Activated T-helper 1 cell treated with anti-CD3 and anti-CD28 coated beads, Interleukin-12 subunit alpha, Interleukin-12 subunit beta, Interleukin-2, Interleukin-4 antibody, amounts not matched to agents 30 ng/mL and 10 ng/mL and 1 ng/mL, durations not matched to agents 14 hours and 24 hours and 36 hours (primary cell): ENCODE data around the gene FAM120A. TPM values are rescaled to one million over a fixed set of nuclear protein-coding genes. Genes with fewer than 3 reads are reported as not detected.

Source experiments
- DNase-seq: peaks from one replicate; pipeline ENCODE4 v3.0.0; 2021; ENCODE audit warnings: low spot score
- H3K27ac Mint-ChIP-seq: one replicate; pipeline ENCODE4 v1.8.0; 2021; ENCODE audit warnings: mild to moderate bottlenecking, mixed read lengths
- H3K27me3 Mint-ChIP-seq: one replicate; pipeline ENCODE4 v1.8.0; 2022; ENCODE audit warnings: mild to moderate bottlenecking, moderate library complexity, mixed read lengths; ENCODE audit not compliant: insufficient read depth
- H3K36me3 Mint-ChIP-seq: one replicate; pipeline ENCODE4 v1.8.0; 2021; ENCODE audit warnings: low read depth, mixed read lengths
- H3K4me1 Mint-ChIP-seq: one replicate; pipeline ENCODE4 v1.8.0; 2021; ENCODE audit warnings: low read depth, mixed read lengths
- H3K4me3 Mint-ChIP-seq: one replicate; pipeline ENCODE4 v1.8.0; 2021; ENCODE audit warnings: mild to moderate bottlenecking, moderate library complexity, mixed read lengths
- H3K9me3 Mint-ChIP-seq: one replicate; pipeline ENCODE4 v1.8.0; 2021; ENCODE audit warnings: mixed read lengths
- intact Hi-C: fragments of 100-400 bp; cut with micrococcal nuclease; formaldehyde crosslinking; loops from one replicate; pipeline ENCODE4 v1.15.1; 2024
- total RNA-seq: library from RNA; stranded (reverse); gene quantifications from 2 replicates; pipeline ENCODE4 v1.2.3, GENCODE V29; 2022

FAM120A gene
- total RNA-seq, 1 donor from 2014 or later = 147 TPM

DNA sequence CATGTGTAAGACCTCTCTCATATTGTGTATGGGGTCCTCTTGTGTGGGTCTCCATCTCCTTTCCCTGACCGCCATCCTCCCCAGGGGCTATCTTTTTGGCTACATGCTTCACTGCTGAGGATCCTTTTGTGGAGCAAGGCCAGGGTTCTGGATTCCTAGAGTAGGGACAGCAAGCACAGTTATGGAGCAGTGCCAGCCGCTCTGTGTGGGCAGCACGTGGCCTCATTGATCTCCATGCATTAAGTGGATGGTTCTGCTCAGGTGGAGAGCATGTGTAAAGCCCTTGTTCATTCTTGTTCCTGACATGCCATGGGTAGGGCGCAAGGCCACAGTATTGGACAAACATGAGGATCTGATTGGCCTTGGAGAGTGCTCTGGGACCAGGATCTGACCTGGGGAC, 133.8 kb downstream of the FAM120A start:
- DNase-seq = no peak
- no peak overlapping the region for H3K27ac Mint-ChIP-seq
- no peaks in the 10 kb centered on the region for H3K27me3 Mint-ChIP-seq
- H3K4me1 Mint-ChIP-seq = peaks cover 13% of the 10 kb centered on the region
- H3K4me3 Mint-ChIP-seq = no peak overlapping the region
- H3K36me3 Mint-ChIP-seq = peaks cover 22% of the 10 kb centered on the region
- H3K9me3 Mint-ChIP-seq = peaks cover 23% of the 10 kb centered on the region
- intact Hi-C loops = no loop called here

DNA sequence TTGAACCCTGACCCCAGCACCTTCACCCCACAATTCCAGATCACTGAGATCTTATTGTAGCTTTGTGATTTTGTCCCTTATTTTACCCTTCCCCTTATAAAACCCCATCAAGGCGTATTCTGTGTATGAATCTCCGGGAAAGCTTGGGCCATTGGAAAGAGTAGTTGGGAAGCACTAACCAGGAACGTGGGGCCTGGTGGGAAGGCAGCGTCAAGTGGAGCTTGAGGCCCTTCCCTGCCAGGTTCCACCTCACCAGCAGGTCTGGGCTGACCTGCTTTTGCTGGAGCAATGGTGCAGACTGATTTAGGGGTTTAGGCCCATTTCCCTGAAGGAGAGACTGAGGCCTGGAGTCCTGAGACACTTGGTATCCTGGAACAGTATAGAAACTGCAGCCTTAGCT, 134.2 kb downstream of the FAM120A start:
- H3K4me3 Mint-ChIP-seq = no peak overlapping the region
- peaks cover 22% of the 10 kb centered on the region for H3K36me3 Mint-ChIP-seq
- peaks cover 23% of the 10 kb centered on the region for H3K9me3 Mint-ChIP-seq
- intact Hi-C loops = no loop called here
- no peaks in the 10 kb centered on the region for H3K27me3 Mint-ChIP-seq
- H3K27ac Mint-ChIP-seq = no peak overlapping the region
- DNase-seq = no peak
- H3K4me1 Mint-ChIP-seq = peaks cover 13% of the 10 kb centered on the region

DNA sequence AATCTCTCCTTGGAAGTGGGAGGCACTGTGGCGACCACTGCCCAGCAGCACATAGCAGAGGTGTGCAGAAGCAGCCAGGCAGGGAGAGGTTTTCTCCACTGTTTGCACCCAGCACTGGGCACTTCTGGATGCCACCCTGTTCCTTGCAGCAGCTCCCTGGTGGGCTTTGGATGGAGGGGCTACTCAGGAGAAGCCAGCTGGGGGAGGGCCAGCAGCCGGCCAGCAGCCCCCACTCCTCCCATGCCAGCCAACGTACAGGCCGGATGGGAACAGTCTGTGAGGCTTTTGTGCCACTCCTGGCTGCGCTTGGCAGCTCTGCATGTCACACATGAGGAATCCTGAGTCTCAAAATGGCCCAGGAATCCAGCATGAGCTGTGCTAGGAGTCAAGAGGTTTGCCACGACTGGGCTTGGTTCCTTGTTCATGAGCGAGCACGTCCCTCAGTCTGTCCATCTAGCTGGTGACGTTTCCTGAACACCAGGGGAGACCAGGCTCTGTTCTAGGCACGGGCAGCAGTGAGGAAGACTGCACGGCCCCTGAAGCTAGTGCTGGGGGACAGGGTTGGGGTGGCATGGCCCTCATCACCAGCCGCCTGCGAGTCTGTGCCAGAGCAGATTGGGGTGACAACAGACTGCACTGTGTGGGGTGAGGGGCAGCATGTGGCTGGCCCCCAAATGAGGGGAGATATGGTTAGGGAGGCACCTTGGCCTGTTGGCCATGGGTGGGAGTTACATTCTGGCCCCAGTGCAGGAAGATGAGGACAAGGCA, 135.0 kb downstream of the FAM120A start:
- no peak overlapping the region for H3K4me3 Mint-ChIP-seq
- DNase-seq = no peak
- H3K27me3 Mint-ChIP-seq = no peaks in the 10 kb centered on the region
- H3K36me3 Mint-ChIP-seq = peaks cover 22% of the 10 kb centered on the region
- peaks cover 13% of the 10 kb centered on the region for H3K4me1 Mint-ChIP-seq
- no peak overlapping the region for H3K27ac Mint-ChIP-seq
- intact Hi-C loops = no loop called here
- peaks cover 23% of the 10 kb centered on the region for H3K9me3 Mint-ChIP-seq

DNA sequence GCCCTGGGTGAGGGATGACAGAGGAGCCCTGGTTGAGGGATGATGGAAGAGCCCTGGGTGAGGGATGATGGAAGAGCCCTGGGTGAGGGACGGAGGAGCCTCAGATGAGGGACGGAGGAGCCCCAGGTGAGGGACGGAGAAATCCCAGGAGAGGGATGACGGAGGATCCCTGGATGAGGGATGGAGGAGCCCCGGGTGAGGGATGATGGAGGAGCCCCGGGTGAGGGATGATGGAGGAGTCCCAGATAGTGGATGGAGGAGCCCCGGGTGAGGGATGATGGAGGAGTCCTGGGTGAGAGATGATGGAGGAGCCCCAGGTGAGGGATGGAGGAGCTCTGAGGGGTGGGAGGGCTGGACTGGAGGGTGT, 135.8 kb downstream of the FAM120A start:
- Mint-ChIP-seq H3K4me3 (no peak overlapping the region), H3K4me1 (peaks cover 15% of the 10 kb centered on the region), H3K36me3 (peaks cover 22% of the 10 kb centered on the region), H3K27me3 (no peaks in the 10 kb centered on the region), H3K27ac (no peak overlapping the region), H3K9me3 (peaks cover 23% of the 10 kb centered on the region)
- no peak for DNase-seq
- intact Hi-C loops = no loop called here

DNA sequence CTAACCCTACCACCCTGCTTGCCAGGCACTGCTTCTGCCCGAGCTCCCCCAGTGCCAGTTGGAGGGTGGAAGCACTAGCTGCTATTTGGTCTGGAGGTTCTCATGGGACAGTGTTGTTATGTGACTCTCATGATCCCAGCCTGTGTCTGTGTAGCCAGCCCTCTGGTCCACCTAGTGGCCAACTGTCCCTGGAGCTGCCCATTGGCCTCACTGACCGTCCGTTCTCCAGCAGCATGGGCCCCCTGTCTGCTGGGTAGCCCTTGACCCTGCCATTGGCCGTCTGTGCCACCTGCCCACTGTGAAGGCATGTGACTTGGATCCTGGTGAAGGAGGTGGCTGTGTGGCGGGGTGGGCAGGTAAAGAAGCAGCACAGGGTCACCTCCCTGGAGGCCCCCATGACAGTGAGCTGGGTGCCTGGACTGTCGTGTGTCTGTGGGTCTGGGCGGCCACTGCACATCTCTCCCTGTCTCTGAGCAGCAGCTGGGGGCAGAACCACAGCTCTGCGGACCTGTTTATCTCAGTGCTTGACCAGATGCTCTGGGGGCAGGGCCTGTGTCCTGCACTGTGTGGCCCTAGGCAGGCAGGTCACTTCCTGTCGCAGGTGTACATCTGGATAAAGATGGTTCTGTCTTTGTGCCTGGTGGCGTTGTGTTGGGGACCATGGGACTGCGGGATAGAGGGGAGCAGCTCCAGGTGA, 136.3 kb downstream of the FAM120A start:
- H3K27ac Mint-ChIP-seq = no peak overlapping the region
- no peak for DNase-seq
- H3K4me3 Mint-ChIP-seq = no peak overlapping the region
- H3K4me1 Mint-ChIP-seq = peaks cover 19% of the 10 kb centered on the region
- H3K36me3 Mint-ChIP-seq = peaks cover 18% of the 10 kb centered on the region
- peaks cover 22% of the 10 kb centered on the region for H3K9me3 Mint-ChIP-seq
- intact Hi-C loops = no loop called here
- no peaks in the 10 kb centered on the region for H3K27me3 Mint-ChIP-seq

DNA sequence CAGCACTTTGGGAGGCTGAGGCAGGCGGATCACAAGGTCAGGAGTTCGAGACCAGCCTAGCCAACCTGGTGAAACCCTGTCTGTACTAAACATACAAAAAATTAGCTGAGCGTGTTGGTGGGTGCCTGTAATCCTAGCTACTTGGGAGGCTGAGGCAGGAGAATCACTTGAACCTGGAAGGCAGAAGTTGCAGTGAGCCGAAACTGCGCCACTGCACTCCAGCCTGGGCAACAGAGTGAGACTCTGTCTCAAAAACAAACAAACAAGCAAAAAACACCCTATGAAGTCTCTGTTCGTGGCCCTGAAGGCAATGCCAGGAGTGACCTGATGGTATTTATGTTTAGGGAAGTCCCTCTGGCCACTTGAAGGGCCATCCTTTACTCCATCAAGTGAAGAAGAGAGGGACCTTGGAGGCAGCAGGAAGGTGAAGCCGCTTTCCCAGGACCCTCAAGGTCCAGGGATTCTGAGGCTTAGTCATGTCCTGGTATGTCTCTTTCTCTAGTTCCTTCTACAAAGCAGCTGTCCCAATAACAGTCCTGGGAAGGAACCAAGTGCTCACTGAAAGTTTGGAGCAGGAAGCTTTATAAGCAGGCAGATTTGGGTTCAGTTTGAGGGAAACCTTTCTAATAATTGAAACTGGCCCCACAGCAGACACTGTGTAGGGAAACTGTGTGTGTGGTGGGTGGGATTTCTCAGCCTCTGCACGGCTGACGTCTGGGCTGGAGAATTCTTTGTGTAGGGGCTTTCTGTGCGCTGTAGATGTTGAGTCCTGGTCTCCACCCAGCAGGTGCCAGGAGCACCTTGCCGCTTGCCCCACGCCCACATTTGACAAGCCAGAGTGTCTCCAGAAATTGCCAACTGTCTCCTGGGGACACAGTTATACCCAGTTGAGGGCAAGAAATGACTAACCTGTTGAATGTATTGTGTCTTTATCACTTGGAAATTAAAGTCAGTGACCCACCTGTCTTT, 137.4 kb downstream of the FAM120A start:
- intact Hi-C loops = no loop called here
- Mint-ChIP-seq H3K4me3 (no peak overlapping the region), H3K27me3 (no peaks in the 10 kb centered on the region), H3K27ac (no peak overlapping the region), H3K36me3 (peaks cover 12% of the 10 kb centered on the region), H3K4me1 (peaks cover 24% of the 10 kb centered on the region), H3K9me3 (peaks cover 15% of the 10 kb centered on the region)
- DNase-seq = no peak

DNA sequence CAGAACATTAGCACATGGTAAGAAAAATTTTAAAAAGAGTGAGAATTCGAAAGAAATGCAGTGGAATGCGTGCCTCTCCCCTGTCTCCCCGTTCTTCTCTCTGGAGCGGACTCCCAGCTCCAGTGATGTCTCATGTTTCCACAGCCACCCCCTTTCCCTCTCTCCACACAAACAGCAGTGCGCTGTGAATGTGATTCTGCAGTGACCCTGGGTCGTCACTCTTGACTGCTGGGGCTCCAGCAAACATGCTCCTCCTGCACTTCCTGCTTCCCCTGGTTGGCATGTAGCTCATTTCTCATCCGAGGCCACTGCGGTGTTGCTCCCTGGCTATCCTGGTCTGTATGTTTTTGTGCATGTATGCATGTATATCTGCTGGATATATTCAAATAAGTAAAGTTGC, 138.2 kb downstream of the FAM120A start:
- no peaks in the 10 kb centered on the region for H3K27me3 Mint-ChIP-seq
- H3K4me1 Mint-ChIP-seq = peaks cover 26% of the 10 kb centered on the region
- peaks cover 8% of the 10 kb centered on the region for H3K9me3 Mint-ChIP-seq
- H3K4me3 Mint-ChIP-seq = no peak overlapping the region
- no peak overlapping the region for H3K27ac Mint-ChIP-seq
- intact Hi-C loops = no loop called here
- peaks cover 7% of the 10 kb centered on the region for H3K36me3 Mint-ChIP-seq
- no peak for DNase-seq

DNA sequence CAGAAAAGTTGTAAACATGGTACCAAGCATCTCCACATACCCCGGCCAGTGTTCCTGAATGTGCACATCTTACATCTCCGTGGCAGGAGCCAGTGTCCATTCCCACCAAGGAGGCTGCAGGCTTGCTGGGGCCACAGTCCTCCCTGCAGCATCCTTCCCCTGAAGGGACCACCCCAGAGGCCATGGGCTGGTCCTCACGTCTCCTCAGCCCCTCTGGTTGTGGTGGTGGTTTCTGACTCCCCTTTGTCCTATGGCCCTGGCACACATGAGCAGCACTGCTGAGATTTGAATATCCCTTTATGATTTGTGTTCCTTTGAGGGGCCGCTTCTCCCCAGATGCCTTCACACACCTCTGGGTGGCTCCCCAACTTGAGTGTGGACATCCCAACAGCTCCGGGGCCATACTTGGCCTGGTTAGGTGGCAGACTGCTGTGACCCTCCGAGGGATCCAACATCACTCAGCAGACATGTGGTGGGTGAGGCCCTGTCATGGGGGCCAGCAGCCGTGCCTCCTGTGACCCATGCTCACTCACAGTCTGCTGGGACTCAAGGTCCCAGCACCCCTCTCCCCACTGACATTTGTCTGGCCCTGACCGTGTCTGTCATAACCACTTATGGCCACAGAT, 139.2 kb downstream of the FAM120A start:
- H3K4me3 Mint-ChIP-seq = no peak overlapping the region
- H3K36me3 Mint-ChIP-seq = no peaks in the 10 kb centered on the region
- no peak for DNase-seq
- peaks cover 26% of the 10 kb centered on the region for H3K4me1 Mint-ChIP-seq
- peak overlapping the region; percentile 40 for H3K27ac Mint-ChIP-seq
- intact Hi-C loops = no loop called here
- H3K27me3 Mint-ChIP-seq = no peaks in the 10 kb centered on the region
- no peaks in the 10 kb centered on the region for H3K9me3 Mint-ChIP-seq

DNA sequence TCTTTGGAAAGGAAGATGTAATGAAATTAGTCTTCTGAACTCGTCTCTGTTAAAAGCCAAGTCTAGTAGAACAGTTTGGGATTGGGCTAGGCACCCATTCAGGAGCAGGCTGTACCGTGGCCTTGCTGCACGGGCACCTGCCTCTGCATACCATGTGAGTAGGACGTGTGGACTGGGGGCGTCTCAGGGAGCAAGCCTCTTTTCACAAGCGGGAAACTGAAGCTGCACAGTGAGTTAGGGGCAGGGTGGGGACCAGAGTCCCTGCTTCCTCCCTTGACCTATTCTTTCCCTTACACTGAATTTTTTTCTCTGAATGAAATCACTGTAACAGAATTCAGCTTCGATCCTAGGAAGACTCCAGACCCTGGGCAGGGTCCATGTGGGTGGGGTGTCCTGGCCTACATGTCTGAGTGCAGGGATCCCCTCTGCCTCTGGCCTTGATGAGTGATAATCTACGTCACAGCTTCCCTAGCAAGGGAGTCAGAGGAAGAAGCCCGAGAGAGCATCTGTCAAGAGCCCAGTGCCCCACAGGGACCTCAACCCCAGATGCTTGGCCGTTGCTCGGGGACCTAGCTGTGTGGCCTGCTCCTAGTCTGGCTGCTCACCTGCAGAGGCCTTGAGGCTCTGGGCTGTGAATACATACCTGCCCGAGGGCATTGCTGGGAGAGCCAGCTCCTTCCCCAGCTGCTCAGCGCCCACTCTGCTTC, 140.0 kb downstream of the FAM120A start:
- no peak overlapping the region for H3K27ac Mint-ChIP-seq
- no peak overlapping the region for H3K4me3 Mint-ChIP-seq
- DNase-seq = no peak
- peaks cover 26% of the 10 kb centered on the region for H3K4me1 Mint-ChIP-seq
- no peaks in the 10 kb centered on the region for H3K36me3 Mint-ChIP-seq
- H3K9me3 Mint-ChIP-seq = no peaks in the 10 kb centered on the region
- no peaks in the 10 kb centered on the region for H3K27me3 Mint-ChIP-seq
- intact Hi-C loops = no loop called here

DNA sequence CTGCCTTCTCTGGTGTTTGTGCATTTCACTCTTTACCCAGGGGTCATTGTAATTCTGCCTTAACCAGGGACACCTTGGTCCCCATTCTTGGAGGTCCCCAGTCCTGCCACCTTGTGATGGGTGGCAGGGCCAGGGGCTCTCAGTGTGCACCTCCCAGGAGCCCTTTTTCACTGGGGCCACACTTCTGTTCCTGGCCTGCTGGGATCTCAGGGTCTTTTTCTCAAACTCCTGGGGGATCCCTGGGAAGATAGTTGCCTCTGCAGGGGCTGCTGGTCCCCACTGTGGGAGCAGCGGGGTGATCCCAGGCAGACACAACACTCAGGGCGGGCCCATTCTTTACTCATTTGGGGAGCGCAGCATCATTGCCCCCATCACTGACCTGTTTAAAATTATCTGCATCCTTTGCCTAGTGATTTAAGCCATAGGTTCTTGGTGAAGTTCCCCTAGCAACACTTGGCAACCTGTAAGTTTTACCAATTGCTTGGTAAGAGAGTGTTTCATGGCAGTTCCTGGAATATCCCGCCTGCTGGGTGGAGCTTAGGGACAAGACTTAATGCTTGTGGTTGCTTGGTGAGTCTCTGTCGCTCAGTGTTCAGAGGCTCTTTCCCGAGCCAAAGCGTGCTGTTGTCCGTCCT, 140.6 kb downstream of the FAM120A start:
- H3K36me3 Mint-ChIP-seq = no peaks in the 10 kb centered on the region
- intact Hi-C loops = no loop called here
- H3K4me3 Mint-ChIP-seq = no peak overlapping the region
- H3K9me3 Mint-ChIP-seq = no peaks in the 10 kb centered on the region
- no peak for DNase-seq
- no peak overlapping the region for H3K27ac Mint-ChIP-seq
- no peaks in the 10 kb centered on the region for H3K27me3 Mint-ChIP-seq
- H3K4me1 Mint-ChIP-seq = peaks cover 26% of the 10 kb centered on the region

DNA sequence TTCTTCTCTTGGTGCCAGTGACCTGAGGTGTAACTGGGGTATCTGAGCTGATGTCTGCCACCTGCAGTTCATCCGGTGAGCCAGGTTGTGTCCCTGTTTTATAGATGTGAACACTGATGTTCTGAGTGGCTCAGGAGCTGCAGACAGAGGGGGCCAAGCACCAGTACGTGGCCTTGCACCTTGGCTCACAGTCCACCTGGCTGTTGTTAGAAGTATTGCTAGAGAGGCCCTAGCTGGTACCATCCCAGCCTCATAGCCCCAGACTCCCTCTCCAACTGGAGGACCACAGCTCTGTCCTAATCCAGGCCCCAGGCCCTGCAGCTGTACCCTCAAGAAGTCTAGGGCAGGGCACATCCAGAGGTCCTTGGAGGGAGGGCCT, 141.1 kb downstream of the FAM120A start:
- Mint-ChIP-seq H3K27ac (no peak overlapping the region), H3K36me3 (no peaks in the 10 kb centered on the region), H3K4me3 (no peak overlapping the region), H3K4me1 (peaks cover 26% of the 10 kb centered on the region), H3K27me3 (no peaks in the 10 kb centered on the region), H3K9me3 (no peaks in the 10 kb centered on the region)
- intact Hi-C loops = no loop called here
- no peak for DNase-seq

DNA sequence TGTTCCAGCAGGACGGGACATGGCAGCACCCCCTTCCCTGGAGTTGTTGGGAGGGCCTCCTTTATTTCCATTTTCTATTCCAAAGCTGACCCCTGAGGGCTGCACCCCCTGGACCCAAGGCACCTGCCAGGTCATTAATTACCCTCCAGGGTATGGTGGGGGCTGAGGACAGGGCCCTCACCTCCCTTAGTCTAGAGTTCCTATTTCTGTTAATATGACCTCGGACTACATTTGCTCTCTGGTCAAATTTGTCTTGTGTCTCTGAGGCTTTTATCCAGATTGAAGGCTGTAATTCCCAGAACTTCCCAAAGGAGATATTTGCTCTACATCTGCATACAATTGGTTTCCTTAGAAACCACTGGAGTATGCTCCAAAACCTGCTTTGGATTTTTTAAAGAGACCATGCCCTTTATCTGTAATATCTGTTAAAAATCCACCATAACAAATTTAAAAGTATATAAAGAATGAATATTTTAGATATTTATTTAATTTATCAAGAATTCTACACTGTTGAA, 141.7 kb downstream of the FAM120A start:
- no peak overlapping the region for H3K4me3 Mint-ChIP-seq
- DNase-seq = no peak
- no peaks in the 10 kb centered on the region for H3K9me3 Mint-ChIP-seq
- peaks cover 26% of the 10 kb centered on the region for H3K4me1 Mint-ChIP-seq
- intact Hi-C loops = no loop called here
- no peaks in the 10 kb centered on the region for H3K36me3 Mint-ChIP-seq
- H3K27ac Mint-ChIP-seq = no peak overlapping the region
- H3K27me3 Mint-ChIP-seq = no peaks in the 10 kb centered on the region
